Measurements from ENCODE around the gene TACR1. TPM values are rescaled to one million over a fixed set of nuclear protein-coding genes. Genes with fewer than 3 reads are reported as not detected.
A peak's percentile ranks its signal among the peaks of the same experiment; 100 is the strongest.

TACR1 gene
- total RNA-seq, 4 donors from 2014 or later = 1.1 to 5.6 TPM; not detected in 2

GRCh38 chr2:75044291-75044690 is 155.0 kb downstream of the TACR1 start:
- DNase-seq = no peak
- Histone ChIP-seq H3K4me1 (no peaks in the 10 kb centered on the region), H3K9me3 (no peaks in the 10 kb centered on the region), H3K4me3 (no peak overlapping the region), H3K27me3 (no peaks in the 10 kb centered on the region), H3K27ac (no peak overlapping the region), H3K36me3 (no peaks in the 10 kb centered on the region)
- TF ChIP-seq POLR2A (IDR thresholded peaks at IDR 0.05) = no peak
- TF ChIP-seq CTCF (IDR thresholded peaks at IDR 0.05) = no peak

- Histone ChIP-seq H3K36me3 (no peaks in the 10 kb centered on the region), H3K27ac (no peak overlapping the region), H3K27me3 (no peaks in the 10 kb centered on the region), H3K4me1 (no peaks in the 10 kb centered on the region), H3K4me3 (no peak overlapping the region), H3K9me3 (no peaks in the 10 kb centered on the region)
- DNase-seq = no peak
- TF ChIP-seq CTCF (IDR thresholded peaks at IDR 0.05) = no peak
- no peak for TF ChIP-seq POLR2A (IDR thresholded peaks at IDR 0.05)
Observed at GRCh38 chr2:75042823-75043222, 156.5 kb downstream of the TACR1 start.

- no peaks in the 10 kb centered on the region for H3K27me3 ChIP-seq
- TF ChIP-seq CTCF (IDR thresholded peaks at IDR 0.05) = no peak
- TF ChIP-seq POLR2A (IDR thresholded peaks at IDR 0.05) = no peak
- no peaks in the 10 kb centered on the region for H3K4me1 ChIP-seq
- DNase-seq = no peak
- H3K4me3 ChIP-seq = no peak overlapping the region
- H3K9me3 ChIP-seq = no peaks in the 10 kb centered on the region
- no peaks in the 10 kb centered on the region for H3K36me3 ChIP-seq
- peak overlapping the region in 1 of 4 donors; percentile 8 for H3K27ac ChIP-seq
Observed at GRCh38 chr2:75041731-75042600, 157.4 kb downstream of the TACR1 start.

GRCh38 chr2:75041226-75041625 is 158.1 kb downstream of the TACR1 start:
- no peak for DNase-seq
- Histone ChIP-seq H3K4me3 (no peak overlapping the region), H3K27ac (no peak overlapping the region), H3K4me1 (no peaks in the 10 kb centered on the region), H3K9me3 (no peaks in the 10 kb centered on the region), H3K36me3 (no peaks in the 10 kb centered on the region), H3K27me3 (no peaks in the 10 kb centered on the region)
- TF ChIP-seq CTCF (IDR thresholded peaks at IDR 0.05) (no peak), POLR2A (IDR thresholded peaks at IDR 0.05) (no peak)

DNA sequence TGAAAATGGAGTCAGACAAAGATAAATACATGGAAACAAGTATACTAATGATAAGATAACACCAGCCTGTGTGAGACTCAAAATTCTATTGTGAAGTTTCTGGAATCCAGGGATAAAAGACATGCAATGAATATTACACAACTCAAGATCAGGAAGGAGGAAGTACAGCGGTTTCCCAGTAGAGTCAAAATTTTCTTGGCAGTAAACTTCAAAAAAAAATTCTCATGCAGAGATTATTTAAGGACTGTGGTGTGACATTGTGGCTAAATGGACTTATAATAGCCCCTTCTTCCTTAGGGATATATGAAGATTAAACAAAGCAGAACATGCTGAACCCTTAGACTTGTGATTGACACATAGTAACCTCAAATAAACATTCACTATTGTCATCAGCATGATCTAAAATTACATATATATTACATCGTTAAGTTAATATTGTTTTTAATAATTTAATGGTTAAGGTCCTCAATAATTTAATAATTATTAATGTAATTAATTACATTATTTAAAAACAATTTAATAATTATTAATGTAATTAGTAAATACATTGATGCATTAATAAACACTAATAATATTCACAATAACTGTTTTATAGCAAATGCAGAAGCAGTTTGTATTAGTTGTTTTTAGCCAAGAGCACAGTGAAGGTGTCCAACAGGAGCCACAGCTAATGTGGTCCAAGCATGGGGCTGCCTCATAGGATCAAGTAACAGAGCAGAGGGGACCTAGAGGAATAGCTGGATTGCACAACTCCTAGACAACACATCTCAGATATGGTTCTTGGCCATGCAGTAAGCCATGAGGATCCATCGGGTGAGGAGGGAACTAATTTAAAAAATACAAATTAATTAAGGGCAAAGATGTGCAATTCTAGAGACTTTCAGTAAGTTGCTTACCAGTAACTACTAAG is 163.6 kb downstream of the TACR1 start:
- H3K27me3 ChIP-seq = no peaks in the 10 kb centered on the region
- no peak for DNase-seq
- TF ChIP-seq POLR2A (IDR thresholded peaks at IDR 0.05) = no peak
- H3K9me3 ChIP-seq = no peaks in the 10 kb centered on the region
- no peaks in the 10 kb centered on the region for H3K36me3 ChIP-seq
- H3K4me1 ChIP-seq = no peaks in the 10 kb centered on the region
- no peak overlapping the region for H3K4me3 ChIP-seq
- no peak overlapping the region for H3K27ac ChIP-seq

DNA sequence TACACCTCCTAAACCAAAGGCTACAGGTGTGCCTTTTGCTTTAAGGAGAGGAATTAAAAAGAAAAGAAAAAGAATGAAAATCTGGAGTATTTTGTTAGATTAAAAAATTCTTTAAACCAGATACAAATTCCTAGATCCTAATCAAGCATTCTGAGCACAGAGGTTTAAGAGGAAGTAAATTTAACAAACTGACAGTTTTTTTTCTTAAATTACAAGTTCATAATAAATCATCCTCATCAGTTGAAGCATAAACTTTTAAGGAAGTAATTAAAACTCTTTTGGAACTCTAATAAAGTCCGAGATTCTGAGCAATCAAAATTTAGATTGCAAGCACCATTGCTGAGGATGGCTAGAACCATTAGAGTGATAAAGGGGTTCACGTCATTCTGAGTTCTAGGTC is 165.8 kb downstream of the TACR1 start:
- Histone ChIP-seq H3K4me3 (no peak overlapping the region), H3K27ac (no peak overlapping the region), H3K27me3 (no peaks in the 10 kb centered on the region), H3K4me1 (no peaks in the 10 kb centered on the region), H3K9me3 (no peaks in the 10 kb centered on the region), H3K36me3 (no peaks in the 10 kb centered on the region)
- DNase-seq = no peak
- TF ChIP-seq CTCF (IDR thresholded peaks at IDR 0.05) (no peak), POLR2A (IDR thresholded peaks at IDR 0.05) (no peak)

All from Peyer's patch (tissue), 4 donors.